GM04503 (cell line): ENCODE measurements around the gene WFDC8.
"Not testable (repeated sequence)": the region's sequence is repeated elsewhere in the genome, so short reads cannot be mapped to it uniquely, and the experiment has no call there.

Experiments used
- DNase-seq: peaks from one replicate; pipeline ENCODE4 v3.0.0-alpha.2; 2012; ENCODE audit warnings: low read depth

Gene WFDC8

DNA sequence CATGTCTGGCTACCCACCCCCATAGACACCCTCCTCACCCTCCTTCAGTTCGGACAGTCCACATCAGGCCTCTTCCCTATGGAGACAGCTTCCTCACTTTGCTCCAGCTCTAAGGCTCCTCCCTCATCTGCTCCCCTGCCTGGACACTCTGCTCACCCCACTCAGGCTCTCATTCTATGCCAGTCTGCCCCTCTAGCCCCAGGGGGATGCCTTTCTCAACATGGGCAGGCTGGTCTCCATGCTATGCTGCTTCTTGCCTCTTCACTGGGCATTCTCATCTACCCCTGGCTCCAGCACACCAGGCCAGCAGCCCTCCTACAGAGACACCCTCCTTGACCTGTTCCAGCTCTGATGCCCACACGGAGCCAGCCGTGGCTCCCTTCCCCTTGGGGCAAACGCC lies at the start of gene WFDC8:
Gene WFDC8, minus strand, starts transcription at position 101 of the 400 bp plus-strand sequence. Its CDS starts 37 bp downstream, at position 64.
- no peak for DNase-seq

DNA sequence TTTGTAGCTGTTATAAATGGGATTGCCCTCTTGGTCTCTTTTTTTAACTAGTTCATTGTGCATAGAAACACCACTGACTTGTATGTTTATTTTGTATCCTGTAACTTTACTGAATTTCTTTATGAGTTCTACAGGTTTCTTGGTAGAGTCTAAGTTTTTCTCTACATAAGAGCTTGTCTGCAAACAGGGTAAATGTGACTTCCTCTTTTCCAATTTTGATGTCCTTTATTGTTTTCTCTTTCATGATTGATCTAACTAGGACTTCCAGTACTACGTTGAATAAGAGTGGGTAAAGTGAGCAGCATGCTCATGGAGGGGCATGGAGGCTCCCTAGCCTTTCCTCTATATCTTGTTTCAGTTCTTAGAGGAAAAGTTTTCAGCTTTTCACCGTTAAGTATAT lies 47.5 kb upstream of the WFDC8 start:
- DNase-seq: no peak

DNA sequence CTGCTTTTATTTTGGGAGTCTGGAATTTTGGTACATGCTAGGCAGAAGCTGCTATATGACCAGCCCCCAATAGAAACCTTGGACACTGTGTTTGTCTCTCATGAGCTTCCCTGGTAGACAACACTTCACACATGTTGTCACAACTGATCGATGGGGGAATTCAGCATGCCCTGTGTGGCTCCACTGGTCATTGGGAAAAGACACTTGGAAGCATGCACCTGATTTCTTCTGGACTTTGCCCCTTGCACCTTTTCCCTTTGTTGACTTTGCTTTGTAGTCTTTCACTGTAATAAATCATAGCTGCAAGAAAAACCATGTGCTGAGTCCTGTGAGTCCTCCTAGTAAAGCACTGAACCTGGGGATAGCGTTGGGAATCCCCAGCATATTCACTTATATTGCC lies 42.5 kb upstream of the WFDC8 start:
- no peak for DNase-seq

DNA sequence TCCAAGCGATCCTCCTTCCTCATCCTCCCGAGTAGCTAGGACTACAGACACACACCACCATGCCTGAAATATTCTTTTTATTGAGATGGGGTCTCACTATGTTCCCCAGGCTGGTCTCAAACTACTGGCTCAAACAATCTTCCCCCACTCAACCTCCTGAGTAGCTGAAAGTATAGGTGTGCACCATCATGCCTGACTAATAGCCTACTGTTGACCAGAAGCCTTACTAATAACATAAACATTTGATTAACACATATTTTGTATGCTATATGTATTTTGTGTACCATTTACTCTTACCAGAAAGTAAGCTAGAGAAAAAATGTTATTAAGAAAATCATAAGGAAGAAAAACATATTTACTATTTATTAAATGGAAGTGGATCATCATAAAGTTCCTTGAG lies 38.5 kb upstream of the WFDC8 start:
- DNase-seq: no peak

DNA sequence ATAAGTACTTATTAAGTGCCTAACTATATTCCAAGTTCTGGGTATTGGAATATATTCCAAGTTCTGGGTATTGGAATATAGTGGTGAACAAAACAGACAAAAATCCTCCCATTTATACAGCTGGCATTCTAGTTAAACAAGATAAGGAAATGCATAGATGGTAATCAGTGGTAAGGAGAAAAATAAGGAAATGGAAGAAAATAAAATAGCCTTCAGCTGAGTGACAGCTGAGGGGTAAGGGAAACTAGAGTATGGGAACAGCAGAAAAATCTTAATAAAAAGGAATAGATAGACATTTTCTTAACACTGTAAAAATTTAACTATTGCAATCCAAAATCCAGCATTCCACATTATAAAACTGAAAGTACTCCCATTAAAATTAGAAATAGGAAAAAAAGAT lies 33.2 kb upstream of the WFDC8 start:
- no peak for DNase-seq

DNA sequence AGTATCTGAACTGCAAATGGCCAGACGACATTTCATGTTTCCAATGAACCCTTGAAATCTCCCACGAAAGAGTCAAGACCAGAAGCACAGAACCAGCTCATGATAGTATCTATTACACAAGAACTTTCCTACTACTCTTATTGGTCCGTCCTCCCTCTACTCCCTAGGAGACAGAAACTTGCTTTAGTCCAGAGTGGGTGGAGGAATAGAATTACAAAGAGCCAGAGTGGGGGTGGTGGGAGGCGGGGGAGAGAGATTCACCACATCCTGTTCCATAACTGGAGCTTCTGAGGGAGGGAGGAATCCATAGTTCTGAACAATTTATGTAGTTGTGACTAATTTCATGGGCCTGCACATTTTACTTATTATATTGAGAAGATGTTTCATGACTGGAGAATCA lies 32.0 kb upstream of the WFDC8 start:
- DNase-seq: peak; percentile 54

DNA sequence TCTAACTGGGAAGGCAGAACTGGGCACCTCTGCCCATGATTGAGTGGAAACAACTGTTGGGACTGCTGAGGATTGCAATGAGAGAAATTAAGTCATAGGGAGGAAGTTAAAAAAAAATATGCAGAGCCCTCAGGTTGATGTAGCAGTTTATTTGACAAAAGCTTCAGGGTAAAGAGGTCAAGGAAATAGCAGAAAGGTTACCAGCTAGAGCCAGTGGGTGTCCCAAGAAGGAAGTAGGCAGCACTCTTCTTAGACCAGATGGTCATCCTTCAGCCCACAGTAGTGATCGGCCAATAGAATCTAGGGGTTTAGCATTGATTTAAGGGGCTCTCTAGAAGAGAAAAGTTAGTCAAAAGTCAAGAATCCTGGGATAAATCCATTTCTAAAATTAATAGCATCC lies 28.7 kb upstream of the WFDC8 start:
- DNase-seq: no peak

DNA sequence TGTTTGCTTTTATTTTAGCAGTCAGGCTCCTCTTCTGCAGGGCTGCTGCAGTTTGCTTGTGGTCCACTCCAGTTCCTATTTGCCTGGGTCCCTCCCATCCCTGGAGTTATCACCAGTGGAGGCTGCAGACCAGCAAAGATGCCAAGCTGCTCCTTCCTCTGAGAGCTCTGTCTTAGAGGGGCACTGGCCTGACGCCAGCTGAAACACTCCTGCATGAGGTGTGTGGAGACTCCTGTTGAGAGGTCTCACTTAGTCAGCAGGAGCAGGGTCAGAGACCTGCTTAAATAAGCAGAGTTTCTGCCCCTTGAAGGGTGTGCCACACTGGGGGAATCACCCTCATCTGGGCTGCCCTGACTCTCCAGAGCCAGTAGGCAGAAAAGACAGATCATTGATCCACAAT lies 16.2 kb upstream of the WFDC8 start:
- DNase-seq: no peak

DNA sequence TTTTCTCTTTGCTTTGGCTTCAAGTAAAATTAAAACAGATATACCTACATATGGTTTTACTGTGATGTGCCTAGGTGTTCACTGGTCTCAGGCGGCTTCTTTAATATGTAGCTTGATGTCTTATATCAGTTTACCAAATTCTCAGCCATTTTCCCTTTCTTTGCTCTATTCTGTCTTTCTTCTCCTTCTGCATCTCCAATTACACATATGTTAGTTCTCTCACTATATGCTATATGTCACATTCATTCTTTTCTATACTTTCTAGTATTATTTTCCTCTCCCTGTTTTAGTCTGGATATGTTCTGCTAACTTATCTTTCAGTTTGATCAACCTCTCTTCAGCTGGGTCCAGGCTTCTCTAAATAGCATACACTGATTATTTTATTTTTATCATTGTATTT lies 14.4 kb upstream of the WFDC8 start:
- no peak for DNase-seq

DNA sequence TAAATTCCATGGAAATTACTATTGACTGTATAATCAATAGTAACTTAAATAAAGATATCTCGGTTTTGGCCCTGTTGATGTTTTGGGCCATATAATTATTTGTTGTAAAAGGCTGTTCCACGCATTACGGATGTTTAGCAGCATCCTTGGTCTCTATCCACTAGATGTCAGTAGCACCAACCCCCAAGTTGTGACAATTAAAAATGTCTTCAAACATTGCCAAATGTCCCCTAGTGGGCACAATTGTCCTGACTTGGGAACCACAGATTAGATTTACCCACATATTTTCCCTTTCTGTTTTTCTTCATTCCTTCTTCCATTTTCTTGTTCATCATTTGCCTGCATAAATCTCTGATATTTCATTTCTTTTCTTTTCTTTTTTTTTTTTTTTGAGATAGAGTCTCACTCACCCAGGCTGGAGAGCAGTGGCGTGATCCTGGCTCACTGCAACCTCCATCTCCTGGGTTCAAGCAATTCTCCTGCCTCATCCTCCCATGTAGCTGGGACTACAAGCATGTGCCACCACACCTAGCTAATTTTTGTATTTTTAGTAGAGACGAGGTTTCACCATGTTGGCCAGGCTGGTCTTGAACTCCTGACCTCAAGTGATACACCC lies 13.6 kb upstream of the WFDC8 start:
- DNase-seq: peak; percentile 3

DNA sequence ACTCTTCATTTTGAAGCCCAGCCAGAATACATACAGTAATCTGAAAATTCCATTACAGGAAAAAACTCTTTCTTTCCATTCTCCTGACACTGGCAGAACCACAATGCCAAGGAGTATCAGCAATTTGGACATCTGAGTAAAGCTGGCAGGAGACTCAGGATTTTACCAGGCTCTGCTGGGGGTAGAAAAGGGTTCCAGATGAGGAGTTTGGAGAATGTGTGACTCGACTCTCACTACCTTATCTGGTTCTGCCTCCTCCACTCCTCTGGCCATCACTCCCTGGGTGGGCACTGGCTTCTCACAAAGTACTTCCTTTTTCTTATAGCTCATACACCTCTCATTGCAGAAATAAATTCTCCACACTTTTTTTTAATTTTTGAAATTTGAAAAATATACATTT lies 10.6 kb upstream of the WFDC8 start:
- DNase-seq: no peak

DNA sequence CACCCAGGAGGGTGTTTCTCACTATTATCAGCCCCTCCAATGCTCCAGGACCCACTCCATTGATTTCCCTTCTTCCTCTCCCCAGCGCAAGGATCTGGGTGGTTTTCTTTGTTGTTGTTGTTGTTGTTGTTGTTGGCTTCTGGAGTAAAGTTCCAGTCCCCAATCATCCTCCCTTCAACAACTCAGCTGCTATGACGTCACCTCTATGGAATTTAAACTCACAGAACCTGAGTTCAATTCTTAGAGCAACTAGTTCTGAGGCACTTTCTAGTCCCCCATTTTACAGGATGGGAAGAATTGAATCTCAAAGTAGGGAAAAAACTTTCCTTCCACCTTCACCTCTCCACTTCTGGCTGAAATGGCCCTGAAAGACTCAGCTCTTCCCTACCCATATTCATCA lies 9.7 kb upstream of the WFDC8 start:
- DNase-seq: no peak

DNA sequence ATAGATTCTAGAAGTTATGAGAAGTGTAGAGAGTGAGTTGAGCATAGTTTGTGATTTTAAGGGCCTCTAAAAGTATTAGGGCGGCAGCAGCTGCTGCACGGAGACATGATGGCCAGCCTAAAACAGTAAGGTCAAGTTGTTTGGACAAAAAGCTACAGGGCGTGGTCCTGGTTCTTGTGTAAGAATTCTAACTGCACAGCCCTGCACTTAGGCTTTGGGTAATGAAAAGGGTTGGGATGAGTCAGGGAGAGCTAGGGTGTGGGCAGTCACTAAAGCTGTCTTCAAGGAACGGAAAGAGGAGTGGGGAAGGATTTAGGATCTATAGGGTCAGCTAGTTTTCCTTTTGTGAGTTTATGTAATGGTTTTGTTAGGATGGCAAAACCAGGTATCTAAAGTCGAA lies 6.9 kb upstream of the WFDC8 start:
- DNase-seq: not testable (repeated sequence)

DNA sequence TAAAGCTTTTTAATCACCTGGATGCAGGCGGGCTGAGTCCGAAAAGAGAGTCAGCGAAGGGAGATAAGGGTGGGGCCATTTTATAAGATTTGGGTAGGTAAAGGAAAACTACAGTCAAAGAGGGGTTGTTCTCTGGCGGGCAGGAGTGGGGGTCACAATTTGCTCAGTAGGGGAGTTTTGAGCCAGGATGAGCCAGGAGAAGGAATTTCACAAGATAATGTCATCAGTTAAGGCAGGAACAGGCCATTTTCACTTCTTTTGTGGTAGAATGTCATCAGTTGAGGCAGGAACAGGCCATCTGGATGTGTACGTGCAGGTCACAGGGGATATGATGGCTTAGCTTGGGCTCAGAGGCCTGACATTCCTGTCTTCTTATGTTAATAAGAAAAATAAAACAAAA lies 5.2 kb upstream of the WFDC8 start:
- DNase-seq: not testable (repeated sequence)

DNA sequence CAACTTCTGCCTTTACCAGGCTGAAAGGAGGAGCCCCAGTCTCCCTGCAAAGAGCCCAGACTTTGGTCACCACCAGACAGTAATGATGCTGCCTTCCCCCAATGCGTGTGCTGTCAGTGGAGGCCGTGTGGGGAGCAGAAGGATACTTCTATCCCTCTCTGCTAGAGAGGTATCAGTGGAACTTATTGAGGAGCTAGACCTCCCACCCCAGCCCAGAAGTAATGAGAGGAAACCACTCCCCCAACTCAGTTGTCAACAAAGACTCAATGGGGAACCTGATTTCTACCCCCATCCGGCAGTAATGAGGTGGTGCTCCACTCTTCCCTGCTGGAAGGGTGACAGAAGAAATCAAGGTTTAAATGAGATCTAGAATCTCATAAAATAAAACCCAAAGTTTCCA lies 4.4 kb upstream of the WFDC8 start:
- no peak for DNase-seq

DNA sequence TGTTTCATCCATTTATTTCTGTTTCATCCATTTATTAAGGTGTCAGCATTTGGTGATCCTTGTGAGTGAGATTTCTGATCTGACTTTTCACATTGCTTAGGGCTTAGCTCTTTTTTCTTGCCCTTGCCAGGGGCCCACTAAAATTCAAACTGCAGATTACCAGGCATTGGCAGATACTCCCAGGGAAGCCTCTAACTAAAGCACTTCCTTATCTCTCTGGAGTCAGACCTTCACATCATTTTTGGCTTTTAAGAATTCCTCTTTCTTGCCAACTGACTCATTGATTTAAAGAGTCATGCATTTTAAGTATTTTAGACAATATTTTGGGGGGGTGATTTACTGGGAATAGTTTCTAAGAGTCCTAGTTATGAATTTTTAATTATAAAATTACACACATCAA lies 2.6 kb upstream of the WFDC8 start:
- no peak for DNase-seq

DNA sequence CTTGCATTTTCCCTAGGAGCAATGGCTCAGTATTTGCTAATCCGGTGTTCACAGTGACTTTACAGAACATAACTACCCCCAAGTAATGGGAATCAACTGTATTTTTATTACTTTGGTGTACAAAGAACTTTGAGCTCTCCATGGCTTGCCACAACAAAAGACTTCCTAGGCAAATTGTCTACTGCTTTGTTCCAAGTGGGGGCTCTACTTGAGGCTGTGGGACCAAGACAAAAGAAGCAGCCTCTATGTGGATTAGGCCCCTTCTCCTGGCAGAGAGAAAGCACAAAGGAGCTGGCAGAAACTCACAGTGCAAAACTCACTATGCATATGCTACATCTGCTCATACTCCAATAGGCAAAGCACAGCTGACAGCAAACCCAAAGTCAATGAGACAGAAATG lies 853 bp downstream of the WFDC8 start:
- no peak for DNase-seq

DNA sequence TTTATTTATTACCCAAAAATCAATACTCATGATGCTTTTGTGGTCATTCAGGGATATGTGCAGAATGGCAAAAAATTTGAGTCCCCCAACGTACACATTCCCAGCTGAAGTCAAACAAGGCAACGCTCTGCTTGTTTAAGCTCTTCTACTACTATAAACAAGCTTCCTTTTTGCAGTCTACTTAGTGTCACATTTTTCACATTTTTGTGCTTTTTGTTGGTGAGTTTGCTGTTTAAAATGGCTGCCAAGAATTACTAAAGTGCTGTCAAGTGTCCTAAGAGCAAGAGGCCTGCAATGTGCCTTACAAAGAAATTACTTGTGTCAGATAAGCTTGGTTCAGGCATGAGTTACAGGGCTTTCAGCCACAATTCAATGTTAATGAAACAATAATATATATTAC lies 2.1 kb downstream of the WFDC8 start:
- DNase-seq: peak; percentile 31

DNA sequence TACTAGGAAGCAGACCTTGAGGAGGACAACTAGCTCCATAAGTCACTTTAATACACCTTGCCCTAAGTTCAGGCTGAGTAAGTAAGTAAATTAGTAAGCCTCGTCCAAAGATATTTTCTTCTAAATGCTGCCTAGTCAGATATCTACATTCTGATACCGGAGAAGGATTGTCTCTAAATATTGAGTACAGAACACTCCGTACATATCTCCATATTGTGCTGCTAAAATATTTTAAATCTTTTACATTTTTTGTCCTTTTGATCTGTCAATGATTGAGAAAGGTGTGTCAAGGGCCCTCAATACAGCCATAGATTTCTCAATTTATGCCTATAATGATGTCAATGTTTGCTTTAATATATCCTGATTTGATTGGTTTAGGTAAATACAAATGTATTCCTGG lies 3.2 kb downstream of the WFDC8 start:
- no peak for DNase-seq

DNA sequence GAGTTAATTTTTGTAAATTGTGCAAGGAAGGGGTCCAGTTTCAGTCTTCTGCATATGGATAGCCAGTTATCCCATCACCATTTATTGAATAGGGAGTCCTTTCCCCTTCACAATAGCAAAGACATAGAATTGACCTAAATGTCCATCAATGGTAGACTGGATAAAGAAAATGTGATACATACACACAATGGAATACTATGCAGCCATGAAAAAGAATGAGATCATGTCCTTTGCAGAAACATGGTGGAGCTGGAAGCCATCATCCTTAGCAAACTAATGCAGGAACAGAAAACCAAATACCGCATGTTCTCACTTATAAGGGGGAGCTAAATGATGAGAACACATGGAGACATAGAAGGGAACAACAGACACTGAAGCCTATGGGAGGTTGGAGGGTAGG lies 9.4 kb downstream of the WFDC8 start:
- DNase-seq: not testable (repeated sequence)

DNA sequence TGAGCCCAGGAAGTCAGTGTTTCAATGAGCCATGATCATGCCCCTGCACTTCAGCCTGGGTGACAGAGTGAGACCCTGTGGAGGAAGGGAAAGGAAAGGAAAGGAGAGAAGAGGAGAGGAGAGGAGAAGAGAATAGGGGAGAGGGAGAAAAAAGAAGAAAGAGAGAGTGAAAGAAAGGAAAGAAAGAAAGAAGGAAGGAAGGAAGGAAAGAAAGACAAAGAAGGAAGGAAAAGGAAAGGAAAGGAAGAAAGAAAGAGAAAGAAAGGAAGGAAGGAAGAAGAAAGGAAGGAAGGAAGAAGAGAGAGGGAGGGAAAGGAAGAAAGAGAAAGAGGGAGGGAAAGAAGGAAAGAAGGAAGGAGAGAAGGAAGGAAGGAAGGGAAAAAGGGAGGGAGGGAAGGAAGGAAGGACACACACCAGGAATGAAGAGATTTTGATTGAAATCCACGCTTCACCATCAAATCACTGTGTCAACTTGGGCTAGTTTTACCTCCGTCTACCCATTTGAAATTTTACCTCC lies 14.3 kb downstream of the WFDC8 start:
- no peak for DNase-seq

DNA sequence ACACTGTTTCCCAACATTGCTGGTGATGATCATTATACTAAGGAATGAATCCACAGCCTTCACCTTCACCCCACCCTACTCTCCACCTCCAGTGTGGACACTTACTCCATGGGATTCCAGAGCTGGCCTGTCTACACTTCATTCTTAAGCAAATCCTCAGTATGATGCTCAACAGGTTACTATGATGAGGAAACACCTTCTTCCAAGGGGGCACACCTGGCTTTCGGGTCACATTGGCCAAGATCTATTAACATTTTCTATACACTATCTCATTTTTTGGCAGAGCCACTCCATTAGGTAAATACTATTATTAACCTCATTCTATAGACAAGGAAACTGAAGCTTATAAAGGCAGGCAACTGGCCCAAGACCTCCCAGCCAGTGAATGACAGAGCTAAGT lies 23.9 kb downstream of the WFDC8 start:
- no peak for DNase-seq

DNA sequence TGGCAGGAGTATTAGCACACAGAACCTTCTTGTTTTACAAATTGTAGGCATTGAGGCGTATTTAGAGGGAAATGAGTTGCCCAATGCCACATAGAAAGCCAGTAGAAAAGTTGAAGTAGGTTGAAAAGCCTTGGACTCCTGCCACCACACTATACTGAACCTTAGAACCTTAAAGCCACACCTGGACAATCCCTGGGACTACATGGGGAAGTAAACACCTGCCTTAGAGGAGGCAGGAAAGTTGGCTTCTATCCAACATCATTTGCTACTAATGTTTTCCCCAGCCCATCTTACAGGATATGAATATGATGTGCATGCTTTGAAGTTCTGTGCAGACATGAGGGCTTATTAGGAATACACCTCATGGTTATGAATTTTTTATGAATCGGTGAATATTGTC lies 26.6 kb downstream of the WFDC8 start:
- no peak for DNase-seq

DNA sequence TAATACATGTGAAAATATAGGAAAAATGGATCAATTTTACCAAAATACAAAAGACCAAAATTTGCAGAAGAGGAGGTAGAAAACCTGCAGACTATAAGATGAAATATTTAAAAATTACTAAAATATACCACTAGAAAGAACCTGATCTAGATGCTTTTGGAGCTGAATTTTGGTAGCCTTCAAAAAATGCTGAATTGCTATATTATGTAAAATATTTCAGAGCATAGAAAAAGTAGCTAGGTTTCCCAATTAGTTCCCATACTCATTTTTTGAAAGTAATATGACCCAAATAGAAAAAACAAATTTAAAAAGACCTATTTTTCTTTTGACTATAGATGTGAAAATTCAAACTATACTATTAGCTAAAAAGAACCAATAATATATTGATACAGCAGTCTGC lies 28.3 kb downstream of the WFDC8 start:
- no peak for DNase-seq

DNA sequence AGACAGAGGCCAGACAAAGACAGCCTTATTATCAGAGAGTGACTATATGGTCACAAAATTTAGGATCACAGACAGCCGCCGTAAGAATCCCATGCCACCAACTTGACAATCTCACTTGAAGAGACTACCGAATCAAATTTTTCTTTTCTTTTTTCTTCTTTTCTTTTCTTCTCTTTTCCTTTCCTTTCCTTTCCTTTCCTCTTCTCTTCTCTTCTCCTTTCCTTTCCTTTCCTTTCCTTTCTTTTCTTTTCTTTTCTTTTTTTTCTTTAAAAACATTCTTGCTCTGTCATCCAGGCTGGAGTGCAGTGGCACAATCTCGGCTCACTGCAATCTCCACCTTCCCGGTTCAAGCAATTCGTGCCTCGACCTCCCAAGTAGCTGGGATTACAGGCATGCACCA lies 30.7 kb downstream of the WFDC8 start:
- DNase-seq: no peak
